Measurements from ENCODE around the gene IARS1.
A peak's percentile ranks its signal among the peaks of the same experiment; 100 is the strongest.

The IARS1 gene

DNA sequence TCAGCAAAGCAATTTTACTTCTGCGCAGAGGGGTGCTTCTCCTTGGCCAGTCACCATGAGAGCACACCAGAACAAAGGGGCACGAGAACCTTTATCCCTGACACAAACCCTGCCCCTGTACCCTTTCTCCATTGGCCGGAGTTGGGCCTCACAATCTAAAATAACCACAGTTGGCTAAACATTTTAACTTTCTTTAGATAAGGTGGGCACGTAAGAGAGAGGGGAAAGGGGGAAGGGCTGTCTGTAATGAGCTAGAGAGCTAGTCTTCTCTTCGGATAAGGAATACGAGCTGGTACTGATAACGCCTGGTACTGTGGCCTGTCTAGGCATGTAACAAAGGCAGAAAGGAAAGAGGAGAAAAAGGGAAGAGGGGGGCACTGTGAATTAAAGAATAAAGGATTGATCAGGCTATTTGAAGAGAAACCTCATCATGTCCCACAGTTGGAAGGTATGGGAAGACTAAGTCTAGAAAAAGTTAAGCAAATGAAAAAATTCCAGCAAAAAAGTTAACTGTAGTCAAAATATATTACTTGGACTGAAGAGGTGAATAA, 1.8 kb upstream of the IARS1 start:
- DNase-seq (ENCODE audit: low read depth): no peak

DNA sequence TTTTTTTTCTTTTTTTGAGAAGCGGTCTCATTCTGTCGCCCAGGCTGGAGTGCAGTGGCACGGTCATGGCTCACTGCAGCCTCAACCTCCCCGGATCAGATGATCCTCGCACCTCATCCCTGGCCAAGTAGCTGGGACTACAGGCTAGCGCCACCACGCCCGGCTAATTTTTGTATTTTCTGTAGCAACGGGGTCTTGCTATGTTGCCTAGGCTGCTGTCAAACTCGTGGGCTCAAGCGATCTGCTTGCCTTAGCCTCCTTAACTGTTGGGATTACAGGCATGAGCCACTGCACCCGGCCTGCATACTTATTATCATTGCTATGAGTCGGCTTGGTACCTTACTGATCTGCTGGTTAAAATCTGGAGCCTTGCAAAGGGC, 790 bp upstream of the IARS1 start:
- DNase-seq (ENCODE audit: low read depth): no peak

DNA sequence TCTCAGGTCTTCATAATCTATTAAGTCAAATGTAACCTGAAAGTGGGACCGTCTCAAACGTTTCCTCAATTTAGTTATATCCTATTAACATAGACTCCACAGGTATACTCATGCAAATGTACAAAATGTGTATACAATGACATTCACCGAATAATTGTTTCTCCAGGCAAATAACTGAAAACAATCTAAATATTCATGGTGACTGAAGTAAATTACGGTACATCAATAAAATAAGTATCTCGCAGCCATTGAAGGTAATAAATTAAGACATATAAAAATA, 482 bp downstream of the IARS1 start:
- DNase-seq (ENCODE audit: low read depth): no peak

DNA sequence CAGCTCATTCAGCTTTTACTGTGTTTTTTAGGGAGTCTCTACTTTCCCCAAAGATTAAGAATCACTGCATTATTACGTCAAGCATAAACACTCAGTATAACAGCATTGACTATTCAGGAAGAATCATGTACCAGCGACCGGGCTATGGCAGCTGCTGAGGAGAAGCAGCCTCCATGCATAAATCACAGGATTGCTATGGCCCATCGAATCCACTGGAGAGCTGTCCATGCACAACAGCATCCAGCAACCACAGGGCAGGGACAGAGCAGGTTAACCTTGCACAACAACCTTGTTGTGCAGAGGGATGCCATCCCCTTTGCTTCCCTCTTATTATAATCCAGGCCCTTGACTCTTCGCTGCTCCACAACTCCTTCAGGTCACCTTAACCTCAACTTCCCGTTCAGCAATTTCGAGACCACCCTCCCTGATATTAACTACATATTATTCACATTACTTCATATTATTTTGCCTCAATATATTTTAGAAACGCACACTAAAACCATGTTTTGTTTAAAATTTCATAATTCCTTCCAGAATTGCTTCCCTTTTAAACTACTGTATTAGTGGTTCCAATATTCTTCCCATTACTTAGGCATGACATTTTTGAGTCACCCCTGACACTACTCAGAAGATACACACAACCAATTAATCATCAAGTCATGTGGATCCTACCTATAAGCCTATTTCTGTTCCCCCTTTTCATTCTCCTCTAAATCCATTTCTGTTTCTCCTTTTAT, 991 bp downstream of the IARS1 start:
- no peak for DNase-seq (ENCODE audit: low read depth)

DNA sequence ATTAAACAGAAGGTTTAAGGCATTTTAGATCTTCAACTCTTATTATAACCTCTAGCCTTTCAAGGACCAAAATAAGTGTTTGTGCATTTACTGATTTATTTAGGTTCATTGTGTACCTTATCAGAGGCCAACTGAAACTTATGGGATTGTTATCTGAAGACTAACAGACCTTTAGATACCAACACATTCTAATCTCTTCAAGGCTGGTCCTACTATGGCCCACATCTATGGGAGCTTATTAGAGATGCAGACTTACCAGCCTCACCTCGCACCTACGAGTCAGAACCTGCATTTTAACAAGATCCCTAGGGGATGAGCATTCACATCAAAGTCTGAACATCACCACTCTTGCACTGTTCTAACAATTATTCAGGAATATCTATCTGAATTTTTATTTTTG, 1.9 kb downstream of the IARS1 start:
- DNase-seq (ENCODE audit: low read depth): no peak

DNA sequence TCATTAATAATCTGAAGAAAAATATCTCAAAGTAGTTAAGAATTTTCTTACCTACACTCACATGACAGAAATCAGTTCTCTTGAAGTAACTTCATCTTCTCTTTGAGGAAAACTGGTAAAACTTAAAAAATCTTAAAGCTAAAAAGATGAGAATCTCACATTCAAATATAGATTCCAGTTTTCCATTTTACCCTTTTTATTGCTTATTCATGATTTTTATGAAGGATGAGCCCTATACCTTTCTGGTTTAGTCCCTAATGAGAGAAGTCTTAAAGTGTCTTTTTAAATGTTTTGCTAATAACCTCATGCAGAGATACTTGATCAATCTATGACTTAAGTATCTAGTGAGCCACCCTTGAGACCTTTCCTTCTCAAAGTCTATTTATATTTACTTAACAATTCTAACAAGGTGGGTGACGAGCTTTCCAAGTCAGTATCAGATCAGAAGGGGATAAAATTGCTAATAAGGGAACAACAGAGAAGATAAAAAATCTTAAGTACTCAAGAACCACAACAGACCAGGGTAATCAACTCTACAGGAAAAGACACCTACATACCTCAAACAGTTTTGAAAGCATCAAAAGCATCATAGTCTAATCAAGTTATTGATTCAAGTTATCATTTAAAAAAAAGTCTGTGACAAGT, 2.6 kb downstream of the IARS1 start:
- no peak for DNase-seq (ENCODE audit: low read depth)

DNA sequence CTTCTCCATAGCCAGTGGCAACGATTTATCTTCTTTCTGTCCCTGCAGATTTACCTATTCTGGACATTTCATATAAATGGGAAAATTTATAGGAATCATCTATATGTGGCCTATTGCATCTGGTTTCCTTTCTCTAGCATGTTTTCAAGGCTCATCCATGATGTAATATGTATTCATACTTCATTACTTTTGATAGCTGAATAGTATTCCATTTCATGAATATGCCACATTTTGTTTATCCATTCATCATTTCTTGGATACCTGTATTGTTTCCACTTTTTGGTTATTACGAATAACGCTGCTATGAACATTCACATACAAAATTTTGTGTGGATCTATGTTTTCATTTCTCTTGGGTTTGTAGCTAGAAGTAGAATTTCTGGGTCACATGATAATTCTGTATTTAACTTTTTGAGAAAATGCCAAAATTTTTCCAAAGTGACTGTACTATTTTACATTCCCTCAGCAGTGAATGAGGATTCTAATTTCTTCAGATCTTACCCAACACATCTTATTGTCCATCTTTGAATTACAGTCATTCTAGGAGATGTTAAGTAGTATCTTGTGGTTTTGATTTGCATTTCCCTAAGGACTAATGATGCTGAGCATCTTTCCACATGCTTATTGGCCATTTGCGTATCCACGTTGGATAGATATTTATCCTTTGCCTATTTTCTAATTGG, 3.6 kb downstream of the IARS1 start:
- DNase-seq (ENCODE audit: low read depth): no peak

DNA sequence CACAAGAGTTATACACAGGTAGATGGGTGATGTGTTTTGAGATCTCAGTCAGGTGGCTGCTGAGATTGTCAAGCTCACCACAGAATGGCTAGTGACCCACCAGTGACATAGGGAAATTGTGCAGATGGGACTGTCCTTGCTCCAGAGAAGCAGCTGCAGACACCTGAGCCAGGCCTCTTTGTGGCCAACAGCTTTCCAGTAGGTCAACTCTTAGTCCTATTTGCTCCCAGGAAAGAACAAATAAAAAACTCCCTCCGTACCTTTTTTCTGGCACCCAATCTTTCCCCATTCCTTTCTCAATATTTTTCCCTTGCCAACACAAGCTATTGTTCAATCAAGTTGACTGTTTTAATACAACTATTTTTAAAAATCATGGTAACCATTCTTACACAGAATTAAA, 14.2 kb downstream of the IARS1 start:
- DNase-seq (ENCODE audit: low read depth): no peak

DNA sequence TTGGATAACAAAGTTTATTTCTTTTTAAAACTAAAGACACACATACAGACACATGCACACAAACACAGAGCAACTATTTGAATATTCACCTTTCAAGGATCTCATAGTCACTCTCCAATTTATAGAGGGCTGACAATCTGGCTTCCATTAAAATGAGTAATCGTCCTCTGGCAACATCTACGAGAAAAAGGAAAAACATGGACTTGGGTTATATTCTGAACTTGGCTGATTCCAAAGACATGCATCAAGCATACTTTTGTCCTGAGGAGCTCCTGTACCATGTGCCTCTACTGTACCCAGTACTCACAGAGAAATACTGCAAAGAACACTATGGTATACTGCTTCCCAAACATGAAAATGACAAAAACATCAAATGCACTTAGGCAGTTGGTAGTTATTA, 15.4 kb downstream of the IARS1 start:
- DNase-seq (ENCODE audit: low read depth): peak; percentile 71

DNA sequence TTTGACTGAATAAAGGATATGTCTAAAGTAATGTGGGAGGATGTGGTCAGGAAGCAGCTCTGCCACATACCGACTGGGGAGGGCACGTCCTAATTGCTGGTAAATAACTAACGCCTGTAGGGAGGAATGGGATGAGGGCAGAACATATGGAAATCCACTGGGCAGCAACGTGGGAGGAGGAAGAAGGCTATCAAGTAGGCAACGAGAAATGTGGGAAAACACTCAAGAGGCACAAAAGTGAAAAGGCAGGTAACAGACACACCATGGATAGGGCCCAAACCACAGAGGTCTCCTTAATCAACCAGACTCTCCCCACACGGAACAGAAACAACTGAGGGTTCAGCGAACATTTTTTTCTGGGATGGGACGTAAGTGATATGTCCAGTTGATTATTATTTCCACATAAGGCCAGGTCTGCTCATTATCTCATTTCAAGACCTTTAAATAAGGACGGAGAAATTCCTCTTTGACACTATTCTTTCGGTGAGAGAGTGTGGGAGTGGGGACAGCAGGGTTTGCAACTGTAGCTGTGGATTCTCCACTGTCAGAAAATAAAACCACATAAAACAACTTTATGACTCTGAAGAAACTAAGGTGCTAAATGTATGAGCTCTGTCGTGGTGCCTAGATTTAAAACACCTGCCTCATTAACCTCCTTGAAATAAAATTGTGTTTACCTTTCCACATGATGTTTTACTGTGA, 17.0 kb downstream of the IARS1 start:
- DNase-seq (ENCODE audit: low read depth): no peak

DNA sequence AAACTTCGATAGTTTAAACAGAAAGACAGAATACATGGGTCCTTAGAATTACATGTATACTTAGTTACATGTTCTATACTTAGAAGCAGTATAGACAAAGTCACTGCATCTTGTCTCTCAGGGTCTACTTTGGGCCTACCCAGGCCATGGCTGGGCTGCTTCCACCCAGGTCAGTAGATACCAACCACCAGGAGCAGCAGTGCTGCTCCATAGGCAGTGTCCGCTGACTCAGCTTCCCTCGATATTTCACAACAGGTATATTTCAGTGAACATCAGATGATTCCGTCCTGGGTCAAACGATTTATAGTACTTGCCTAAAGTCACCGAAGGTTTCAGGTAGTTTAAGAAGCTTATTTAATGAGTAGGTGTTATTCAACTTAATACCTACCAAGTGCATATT, 18.0 kb downstream of the IARS1 start:
- DNase-seq (ENCODE audit: low read depth): no peak

DNA sequence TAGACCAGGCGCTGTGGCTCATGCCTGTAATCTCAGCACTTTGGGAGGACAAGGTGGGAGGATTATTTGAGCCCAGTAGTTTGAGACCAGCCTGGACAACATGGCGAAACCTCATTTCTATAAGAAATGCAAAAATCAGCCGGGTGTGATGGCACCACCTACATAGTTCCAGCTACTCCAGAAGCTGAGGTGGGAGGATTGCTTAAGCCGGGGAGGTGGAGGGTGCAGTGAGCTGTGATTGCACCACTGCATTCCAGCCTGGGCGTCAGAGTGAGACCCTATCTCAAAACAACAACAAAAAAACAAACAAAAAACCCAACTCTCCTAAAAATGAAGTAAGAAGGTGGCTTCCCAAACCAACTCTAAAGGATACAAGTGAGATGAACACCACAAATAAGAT, 23.0 kb downstream of the IARS1 start:
- no peak for DNase-seq (ENCODE audit: low read depth)

DNA sequence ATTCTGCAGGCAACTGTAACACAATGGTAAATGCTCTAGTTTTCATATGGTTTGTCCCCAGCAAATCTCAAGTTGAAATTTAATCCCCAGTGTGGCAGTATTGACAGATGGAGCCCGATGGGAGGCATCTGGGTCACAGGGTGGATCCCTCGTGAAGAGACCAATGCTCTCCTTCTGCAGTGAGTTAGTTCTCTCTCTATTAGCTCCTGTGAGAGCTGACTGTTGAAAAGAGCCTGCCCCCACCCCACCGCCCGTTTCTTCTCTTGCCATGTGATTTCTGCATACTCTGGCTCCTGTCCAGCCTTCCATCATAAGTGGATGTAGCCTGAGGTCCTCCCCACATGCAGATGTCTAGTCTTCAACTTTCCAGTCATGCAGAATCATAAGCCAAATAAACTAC, 27.0 kb downstream of the IARS1 start:
- DNase-seq (ENCODE audit: low read depth): no peak

DNA sequence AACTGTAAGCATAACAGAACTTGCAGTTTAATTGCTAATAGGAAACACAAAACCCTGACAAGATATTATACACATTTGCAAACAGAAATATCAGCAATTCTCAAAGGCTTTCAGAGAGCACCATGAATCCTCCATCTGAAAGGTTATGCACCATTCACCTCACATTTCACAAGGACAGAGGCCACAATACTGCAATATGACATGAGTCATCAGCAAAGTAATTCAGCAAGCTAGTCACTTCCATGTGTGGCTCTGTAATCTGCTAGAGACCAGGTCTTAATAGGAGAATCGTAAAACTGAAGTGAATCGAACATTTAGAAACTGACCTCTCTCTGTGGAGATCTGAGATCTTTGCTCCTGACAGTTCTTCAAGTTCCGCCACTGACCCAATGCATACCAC, 28.3 kb downstream of the IARS1 start:
- peak; percentile 57 for DNase-seq (ENCODE audit: low read depth)

DNA sequence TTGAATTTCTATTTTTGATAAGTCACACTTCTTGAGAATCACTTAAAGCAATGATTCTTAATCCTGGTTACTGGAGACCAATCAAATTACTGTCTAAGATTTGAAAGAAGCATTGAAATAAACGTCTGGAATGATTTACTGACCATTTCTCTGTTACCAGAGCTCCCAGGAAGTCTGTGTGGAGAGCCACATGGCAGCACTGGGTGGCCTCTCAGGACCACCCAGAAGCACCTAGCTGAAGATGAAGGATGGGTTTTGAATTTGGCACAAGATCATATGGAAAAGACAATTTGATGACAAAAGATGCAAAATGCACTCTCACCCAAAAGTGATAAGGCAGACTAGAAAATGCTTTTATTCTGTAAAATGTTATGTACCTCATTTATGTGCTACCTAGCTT, 30.4 kb downstream of the IARS1 start:
- no peak for DNase-seq (ENCODE audit: low read depth)

DNA sequence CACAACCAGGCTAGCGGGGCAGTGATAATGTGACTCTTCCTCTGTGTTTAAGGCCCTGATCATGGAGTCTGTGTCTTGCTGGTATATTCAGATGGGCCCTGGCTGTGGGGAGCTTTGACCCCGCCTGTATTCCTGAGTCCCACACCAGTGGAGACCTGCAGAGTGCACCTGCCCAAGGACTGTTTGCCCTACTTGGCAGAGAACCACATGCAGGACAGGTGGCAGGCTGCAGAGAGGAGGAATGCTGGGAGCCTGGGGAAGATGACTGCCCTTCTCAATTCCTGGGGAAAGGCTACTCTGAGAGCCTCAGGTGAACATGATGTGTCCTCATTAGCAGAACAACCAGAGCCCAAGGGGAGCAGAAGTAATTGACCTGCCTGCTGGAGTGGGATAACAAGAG, 36.2 kb downstream of the IARS1 start:
- DNase-seq (ENCODE audit: low read depth): no peak

DNA sequence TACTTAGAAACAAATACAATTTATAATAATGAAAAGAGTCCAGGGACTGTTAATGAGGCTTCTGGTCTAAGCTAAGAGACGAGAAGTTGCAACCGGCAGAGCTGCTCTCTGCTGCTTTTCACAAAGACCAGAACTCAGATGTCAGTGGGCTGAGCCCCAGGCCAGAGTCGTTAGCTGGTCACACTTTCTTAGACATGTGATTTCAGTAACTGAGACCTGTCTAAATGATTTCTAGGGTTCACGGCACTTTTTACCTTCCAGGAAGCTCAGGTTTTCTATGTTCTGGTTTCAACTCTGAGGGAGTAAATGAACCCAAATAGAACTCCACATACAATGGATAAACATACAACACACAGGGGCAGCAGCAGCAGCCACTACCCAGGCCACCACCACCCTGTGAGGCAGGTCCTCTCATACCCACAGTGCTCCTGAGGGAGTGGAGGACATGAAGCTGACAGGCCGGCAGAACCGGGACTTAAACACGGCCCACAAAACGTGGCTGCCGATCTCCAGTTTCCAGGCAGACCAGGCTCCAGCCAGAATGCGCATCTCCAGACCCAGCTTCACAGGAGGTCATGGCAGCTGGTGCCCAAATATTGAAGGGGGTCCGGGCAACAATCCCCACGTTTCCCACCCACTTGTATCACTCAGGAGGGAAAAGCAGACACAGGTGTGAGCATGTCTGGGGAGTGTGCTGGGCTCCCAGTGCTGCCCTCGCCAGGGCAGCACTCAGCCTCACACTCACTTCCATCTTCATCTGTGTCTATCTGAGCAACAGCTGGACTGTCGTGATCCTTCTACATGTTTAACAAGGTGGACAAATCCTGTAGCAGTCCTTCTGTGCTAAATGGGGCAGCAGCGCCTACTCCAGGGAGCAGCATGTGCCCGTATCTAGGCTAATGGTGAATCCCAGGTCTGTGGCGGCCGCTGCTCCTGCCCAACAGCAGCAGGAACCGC, 38.8 kb downstream of the IARS1 start:
- no peak for DNase-seq (ENCODE audit: low read depth)

DNA sequence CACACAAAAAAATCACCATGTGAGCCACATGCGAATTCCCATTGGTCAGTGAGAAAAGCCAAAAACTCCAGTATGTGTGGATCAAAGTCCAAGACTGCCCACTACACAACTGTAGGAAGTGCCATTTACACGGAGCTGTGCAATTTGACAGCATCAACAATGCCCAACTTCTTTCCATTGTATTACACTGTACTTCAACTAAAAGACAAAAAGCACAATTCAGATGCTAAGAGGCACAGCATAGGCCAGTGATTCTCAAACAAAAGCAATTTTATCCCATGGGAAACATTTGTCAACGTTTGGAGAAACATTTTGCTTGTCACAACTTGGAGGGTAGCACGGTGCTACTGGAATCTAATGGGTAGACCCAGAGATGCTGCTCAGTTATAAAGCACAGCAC, 39.8 kb downstream of the IARS1 start:
- no peak for DNase-seq (ENCODE audit: low read depth)

DNA sequence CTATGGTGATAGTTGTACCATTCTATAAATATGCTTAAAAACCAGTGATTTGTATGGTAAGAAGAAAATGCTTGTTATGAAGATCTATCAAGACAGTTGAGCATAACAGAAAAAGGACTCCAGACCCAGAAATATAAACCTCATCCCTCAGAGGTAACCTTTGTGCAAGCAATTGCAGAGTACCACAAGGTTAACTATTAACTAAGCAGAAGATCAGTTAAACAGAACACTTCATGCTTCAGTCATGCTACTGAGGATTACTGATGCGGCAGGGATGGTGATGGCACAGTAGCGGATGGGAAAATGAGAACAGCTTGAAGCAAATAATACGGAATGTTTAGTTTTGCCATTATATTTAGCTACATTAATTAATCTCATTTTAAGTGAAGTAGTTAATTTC, 45.5 kb downstream of the IARS1 start:
- DNase-seq (ENCODE audit: low read depth): no peak

DNA sequence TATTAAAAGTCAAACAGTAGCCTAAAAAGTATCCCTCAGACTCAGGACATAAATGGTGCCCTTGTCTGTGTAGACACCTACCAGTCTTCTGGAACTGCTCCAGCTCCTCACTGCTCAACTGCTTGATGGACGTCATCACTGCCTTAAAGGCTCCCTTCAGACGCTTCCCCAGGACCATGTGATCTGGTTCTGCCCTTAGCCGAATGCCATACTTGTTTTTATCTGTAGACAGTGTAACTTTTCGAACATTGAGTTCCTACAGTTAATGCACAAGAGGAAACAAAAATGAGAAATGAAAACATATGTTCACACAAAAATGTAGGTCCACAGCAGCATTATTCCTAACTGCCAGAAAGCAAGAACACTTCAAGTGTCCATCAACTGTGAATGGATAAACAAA, 46.2 kb downstream of the IARS1 start:
- DNase-seq (ENCODE audit: low read depth): no peak

DNA sequence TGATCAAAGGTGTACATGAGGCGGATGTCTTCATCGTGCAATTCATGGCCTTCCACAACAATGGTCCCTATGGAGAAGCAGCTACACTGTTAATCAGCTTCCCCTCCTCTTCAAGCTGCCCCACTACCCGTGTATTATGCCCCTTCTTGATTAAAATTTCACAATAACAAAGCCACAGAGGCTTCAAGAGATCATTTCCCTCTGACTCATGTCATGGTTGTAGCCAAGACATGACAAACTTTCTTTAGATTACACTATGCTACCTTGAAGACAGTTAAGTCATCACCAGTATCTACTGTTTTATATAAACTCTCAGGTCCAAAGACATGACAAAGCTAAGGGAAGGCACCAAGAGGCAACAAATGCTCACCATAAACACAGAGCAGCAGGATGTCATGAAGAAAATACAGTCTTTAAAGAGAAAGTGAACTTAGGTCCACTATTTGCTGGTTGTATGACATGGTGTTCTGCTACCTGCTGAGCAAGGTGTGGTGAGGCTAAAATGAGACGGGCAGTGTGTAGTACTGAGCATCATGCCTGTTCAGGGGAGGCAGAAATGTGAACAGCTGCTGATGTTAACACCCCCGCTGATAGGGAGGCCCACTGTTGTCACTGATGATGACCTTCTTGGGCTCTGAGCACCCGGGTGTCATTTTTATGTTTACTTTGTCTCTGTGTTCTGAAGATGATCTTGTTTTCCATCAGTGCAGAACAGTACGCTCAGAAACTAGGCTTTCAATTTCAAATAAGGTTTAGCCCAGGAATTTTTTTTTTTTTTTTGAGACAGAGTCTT, 48.3 kb downstream of the IARS1 start:
- peak; percentile 49 for DNase-seq (ENCODE audit: low read depth)

Measured in GM04504 (cell line).